ENCODE measurements around the gene FHOD3. TPM values are rescaled to one million over a fixed set of nuclear protein-coding genes. Genes with fewer than 3 reads are reported as not detected.

Gene FHOD3
- total and polyA plus RNA-seq, 9 of the 15 experiments (the other 6 are each of a cell fraction or from before 2014, with no cell fraction given), result 0.11 TPM; not detected in 8

DNA sequence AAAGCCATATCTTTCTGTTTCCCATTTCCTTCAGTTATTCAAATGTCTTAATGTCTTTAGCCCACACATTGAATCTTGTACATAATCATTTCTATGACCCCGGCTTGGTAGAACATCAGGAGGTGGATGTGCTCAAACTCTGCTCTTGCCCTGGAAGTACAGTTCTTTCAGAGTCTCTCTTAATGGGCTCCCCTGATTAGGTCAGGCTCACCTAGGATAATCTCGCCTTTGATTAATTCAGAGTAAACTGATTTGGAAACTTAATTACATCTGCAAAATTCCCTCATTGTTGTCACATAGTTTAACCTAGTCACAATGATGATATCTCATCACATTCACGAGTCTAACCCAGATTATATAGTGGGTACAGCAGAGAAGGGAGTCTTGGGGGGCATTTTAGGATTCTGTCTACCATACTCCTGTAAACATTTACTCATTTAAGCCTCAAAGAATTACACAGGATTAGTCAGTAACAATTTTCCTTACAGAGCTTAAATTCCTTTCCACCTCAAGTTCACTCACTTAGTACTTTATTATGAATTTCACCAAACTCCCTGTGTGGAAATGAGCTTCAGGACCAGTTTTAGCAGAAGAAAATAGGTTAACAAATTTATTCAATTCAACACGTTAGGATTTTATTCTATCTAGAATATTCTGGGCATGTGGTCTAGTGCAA is 135.5 kb downstream of the FHOD3 start:
- H4K20me1 ChIP-seq (replicated peaks; ENCODE audit: control insufficient read depth, insufficient read depth, low read length), result no peaks in the 10 kb centered on the region
- no peak overlapping the region for H3K4me2 ChIP-seq (ENCODE audit: insufficient read depth, low read length)
- intact Hi-C loops (cut with micrococcal nuclease) (no loop called here), in situ Hi-C loops (cut with MboI) (no loop called here)
- no peaks in the 10 kb centered on the region for H3K4me1 ChIP-seq (replicated peaks in 1 of 2; ENCODE audit: control insufficient read depth in 2 of 2, insufficient read depth in 2 of 2, low read length in 2 of 2)
- H3K27me3 ChIP-seq (ENCODE audit: control insufficient read depth in 2 of 2, insufficient read depth in 2 of 2, low read length in 2 of 2), result peaks cover 2 to 8% of the 10 kb centered on the region in 2 experiments; a peak in 3 of 5 replicates
- H3K4me3 ChIP-seq, result no peak overlapping the region
- no peak for ATAC-seq
- H3K36me3 ChIP-seq (ENCODE audit: control insufficient read depth, insufficient read depth, low read length), result no peaks in the 10 kb centered on the region
- no peaks in the 10 kb centered on the region for H3K79me2 ChIP-seq (ENCODE audit: control insufficient read depth, insufficient read depth, low read length)
- POLR2A ChIA-PET, result no interaction called here
- BruUV-seq (replicated peaks), result no TSS peak
- H2AFZ ChIP-seq (ENCODE audit: low read depth, low read length), result no peak overlapping the region
- DNase-seq (ENCODE audit: extremely low read depth in 1 of 4, low spot score in 3 of 4), result no peak
- peak; percentile 79 for TF ChIP-seq ZNF134 (CRISPR knock-in tag; conservative IDR thresholded peaks at IDR 0.05)
- TF ChIP-seq, protein P1, sequence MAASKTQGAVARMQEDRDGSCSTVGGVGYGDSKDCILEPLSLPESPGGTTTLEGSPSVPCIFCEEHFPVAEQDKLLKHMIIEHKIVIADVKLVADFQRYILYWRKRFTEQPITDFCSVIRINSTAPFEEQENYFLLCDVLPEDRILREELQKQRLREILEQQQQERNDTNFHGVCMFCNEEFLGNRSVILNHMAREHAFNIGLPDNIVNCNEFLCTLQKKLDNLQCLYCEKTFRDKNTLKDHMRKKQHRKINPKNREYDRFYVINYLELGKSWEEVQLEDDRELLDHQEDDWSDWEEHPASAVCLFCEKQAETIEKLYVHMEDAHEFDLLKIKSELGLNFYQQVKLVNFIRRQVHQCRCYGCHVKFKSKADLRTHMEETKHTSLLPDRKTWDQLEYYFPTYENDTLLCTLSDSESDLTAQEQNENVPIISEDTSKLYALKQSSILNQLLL (CRISPR knock-in tag; IDR thresholded peaks at IDR 0.05; ENCODE audit: borderline replicate concordance), result no peak
- no peak overlapping the region for H3K9ac ChIP-seq (ENCODE audit: insufficient read depth in 1 of 2, low read depth in 2 of 2, low read length in 2 of 2)
- 1% methylated on average over 4 of the region's 4 CpGs for WGBS (ENCODE audit: insufficient coverage, low coverage, missing lambda C conversion rate)
- FAIRE-seq, result no peak
- CTCF ChIA-PET (ENCODE audit: low intra/inter-chr PET ratio), result no interaction called here
- no peak overlapping the region for H3K27ac ChIP-seq (ENCODE audit: extremely low read depth, low read depth, low read length)
- no peaks in the 10 kb centered on the region for H3K9me1 ChIP-seq (ENCODE audit: control insufficient read depth, insufficient read depth, low read length)
- H3K9me3 ChIP-seq (replicated peaks; ENCODE audit: control insufficient read depth, insufficient read depth, low read depth, low read length), result no peaks in the 10 kb centered on the region

DNA sequence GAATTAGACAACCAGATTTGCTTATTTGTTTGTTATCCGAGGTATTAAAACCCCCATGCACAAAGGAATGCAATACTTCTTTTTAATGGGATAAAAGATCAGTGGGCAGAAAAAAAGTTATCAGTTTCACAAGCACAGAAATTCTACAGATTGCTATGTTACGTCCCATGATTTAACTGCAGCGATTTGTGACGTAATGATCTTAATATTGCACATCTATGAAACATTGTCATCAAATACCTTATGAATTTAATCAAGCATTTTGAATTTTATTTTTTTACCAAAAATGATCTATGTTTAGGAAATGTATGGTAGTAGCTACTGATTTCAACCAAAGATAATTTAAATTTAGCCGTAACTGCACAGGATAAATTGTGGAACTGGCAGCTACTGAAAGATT is 138.9 kb downstream of the FHOD3 start:
- BruUV-seq (replicated peaks), result no TSS peak
- intact Hi-C loops (cut with micrococcal nuclease) (no loop called here), in situ Hi-C loops (cut with MboI) (no loop called here)
- FAIRE-seq (no peak), DNase-seq (ENCODE audit: extremely low read depth in 1 of 4, low spot score in 3 of 4) (no peak), ATAC-seq (no peak)
- Histone ChIP-seq H3K79me2 (ENCODE audit: control insufficient read depth, insufficient read depth, low read length) (no peaks in the 10 kb centered on the region), H3K36me3 (ENCODE audit: control insufficient read depth, insufficient read depth, low read length) (no peaks in the 10 kb centered on the region), H4K20me1 (replicated peaks; ENCODE audit: control insufficient read depth, insufficient read depth, low read length) (no peaks in the 10 kb centered on the region), H3K4me3 (no peak overlapping the region), H3K9me3 (replicated peaks; ENCODE audit: control insufficient read depth, insufficient read depth, low read depth, low read length) (no peaks in the 10 kb centered on the region), H2AFZ (ENCODE audit: low read depth, low read length) (no peak overlapping the region), H3K4me2 (ENCODE audit: insufficient read depth, low read length) (no peak overlapping the region), H3K27me3 (ENCODE audit: control insufficient read depth in 2 of 2, insufficient read depth in 2 of 2, low read length in 2 of 2) (peaks cover 0 to 4% of the 10 kb centered on the region in 2 experiments; a peak in 1 of 5 replicates), H3K27ac (ENCODE audit: extremely low read depth, low read depth, low read length) (no peak overlapping the region), H3K9me1 (ENCODE audit: control insufficient read depth, insufficient read depth, low read length) (no peaks in the 10 kb centered on the region), H3K9ac (ENCODE audit: insufficient read depth in 1 of 2, low read depth in 2 of 2, low read length in 2 of 2) (no peak overlapping the region), H3K4me1 (replicated peaks in 1 of 2; ENCODE audit: control insufficient read depth in 2 of 2, insufficient read depth in 2 of 2, low read length in 2 of 2) (no peaks in the 10 kb centered on the region)
- POLR2A ChIA-PET, result interaction anchor here (1.5 kb wide), 1 partner anchor 15 kb away, joined by 3 read pairs; no protein-coding TSS in a partner anchor
- CTCF ChIA-PET (ENCODE audit: low intra/inter-chr PET ratio), result no interaction called here
- WGBS (ENCODE audit: insufficient coverage, low coverage, missing lambda C conversion rate), result 3% methylated on average over 5 of the region's 5 CpGs
- TF ChIP-seq, protein P2, sequence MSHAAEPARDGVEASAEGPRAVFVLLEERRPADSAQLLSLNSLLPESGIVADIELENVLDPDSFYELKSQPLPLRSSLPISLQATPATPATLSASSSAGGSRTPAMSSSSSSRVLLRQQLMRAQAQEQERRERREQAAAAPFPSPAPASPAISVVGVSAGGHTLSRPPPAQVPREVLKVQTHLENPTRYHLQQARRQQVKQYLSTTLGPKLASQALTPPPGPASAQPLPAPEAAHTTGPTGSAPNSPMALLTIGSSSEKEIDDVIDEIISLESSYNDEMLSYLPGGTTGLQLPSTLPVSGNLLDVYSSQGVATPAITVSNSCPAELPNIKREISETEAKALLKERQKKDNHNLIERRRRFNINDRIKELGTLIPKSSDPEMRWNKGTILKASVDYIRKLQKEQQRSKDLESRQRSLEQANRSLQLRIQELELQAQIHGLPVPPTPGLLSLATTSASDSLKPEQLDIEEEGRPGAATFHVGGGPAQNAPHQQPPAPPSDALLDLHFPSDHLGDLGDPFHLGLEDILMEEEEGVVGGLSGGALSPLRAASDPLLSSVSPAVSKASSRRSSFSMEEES (CRISPR knock-in tag; IDR thresholded peaks at IDR 0.05), result no peak
- TF ChIP-seq ZNF217 (CRISPR knock-in tag; IDR thresholded peaks at IDR 0.05) (no peak), ZNF79 (CRISPR knock-in tag; IDR thresholded peaks at IDR 0.05; ENCODE audit: low read depth) (no peak), ZNF140 (CRISPR knock-in tag; IDR thresholded peaks at IDR 0.05) (no peak), BRCA1 (IDR thresholded peaks at IDR 0.05) (no peak), BRCA1 (CRISPR knock-in tag; IDR thresholded peaks at IDR 0.05) (no peak), MIER1 (IDR thresholded peaks at IDR 0.05; ENCODE audit: low read depth) (no peak), ZNF143 (CRISPR knock-in tag; IDR thresholded peaks at IDR 0.05) (no peak), CBFA2T3 (IDR thresholded peaks at IDR 0.05) (no peak), ZNF41 (CRISPR knock-in tag; conservative IDR thresholded peaks at IDR 0.05) (no peak), SOX6 (IDR thresholded peaks at IDR 0.05) (no peak), YBX1 (IDR thresholded peaks at IDR 0.05) (no peak)
- TF ChIP-seq, protein P3, sequence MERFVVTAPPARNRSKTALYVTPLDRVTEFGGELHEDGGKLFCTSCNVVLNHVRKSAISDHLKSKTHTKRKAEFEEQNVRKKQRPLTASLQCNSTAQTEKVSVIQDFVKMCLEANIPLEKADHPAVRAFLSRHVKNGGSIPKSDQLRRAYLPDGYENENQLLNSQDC (CRISPR knock-in tag; IDR thresholded peaks at IDR 0.05), result no peak

Measured in K562 (cell line).